GM21390 (cell line): ENCODE data around the gene ROR1.
"Not testable (repeated sequence)": the region's sequence is repeated elsewhere in the genome, so short reads cannot be mapped to it uniquely, and the experiment has no call there.

Experiments used
- ATAC-seq: cut with Tn5 transposase; IDR thresholded peaks from one replicate; pipeline ENCODE4 v1.9.1; 2021; ENCODE audit not compliant: unreplicated experiment

Gene ROR1

GRCh38 chr1:63757334-63757733 lies 16.5 kb upstream of the ROR1 start:
- ATAC-seq = no peak

DNA sequence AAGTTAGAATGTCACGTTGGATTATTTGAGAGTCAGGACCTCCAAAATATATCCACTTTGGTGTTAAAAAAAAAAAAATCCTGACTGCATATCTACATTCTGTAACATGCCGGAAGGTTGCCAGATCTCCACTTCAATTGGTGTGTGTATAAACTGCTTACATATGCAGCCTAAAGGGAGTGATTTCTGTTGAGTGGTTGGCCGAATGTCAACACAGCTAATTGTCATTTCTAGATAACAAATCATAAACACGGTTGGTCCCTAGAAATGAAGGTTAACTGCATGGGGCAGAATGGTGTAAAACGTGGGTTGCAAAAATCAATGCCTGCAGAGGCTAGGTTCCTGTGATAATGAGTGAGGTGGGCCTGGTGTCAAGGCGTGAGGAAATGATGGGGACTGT lies 15.0 kb upstream of the ROR1 start:
- no peak for ATAC-seq

DNA sequence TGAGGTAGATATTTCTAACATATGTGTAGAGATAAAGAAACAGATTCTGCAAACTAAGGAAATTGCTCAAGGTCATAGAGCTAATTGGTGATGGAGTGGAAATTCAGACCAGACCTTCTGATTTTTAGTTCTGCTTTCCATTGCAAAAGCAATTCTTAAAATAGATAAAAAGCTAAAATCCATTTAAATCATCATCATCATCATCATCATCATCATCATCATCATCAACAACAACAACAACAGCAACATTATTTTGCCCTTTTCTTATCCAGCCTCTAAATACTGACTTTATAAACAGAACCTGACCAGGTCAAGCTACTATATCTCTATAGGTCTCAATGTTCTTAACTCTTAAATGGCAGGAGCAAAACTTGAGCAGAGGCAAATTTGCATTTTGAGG lies 14.0 kb upstream of the ROR1 start:
- ATAC-seq = no peak

- ATAC-seq = no peak
These were observed 3.4 kb upstream of the ROR1 start for GRCh38 chr1:63770381-63770780.

DNA sequence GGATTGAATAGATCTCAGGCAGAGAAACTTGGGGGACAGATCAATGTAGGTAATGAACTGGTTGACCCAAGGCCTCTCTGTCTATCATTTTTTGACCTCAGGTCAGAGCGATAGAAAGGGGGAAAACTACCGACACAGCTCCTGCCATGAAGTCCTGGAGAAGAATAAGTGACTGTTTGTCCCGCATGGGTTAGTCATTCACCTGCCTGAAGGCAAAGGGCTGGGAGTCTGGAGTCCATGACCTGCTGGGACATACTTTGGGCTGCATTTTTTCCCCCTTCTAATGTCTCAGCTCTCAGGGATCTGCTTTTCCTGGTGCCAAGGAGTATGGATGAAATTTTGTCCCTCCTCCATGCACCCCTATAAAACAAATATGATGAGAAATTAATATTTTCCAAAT lies 1.6 kb upstream of the ROR1 start:
- no peak for ATAC-seq

DNA sequence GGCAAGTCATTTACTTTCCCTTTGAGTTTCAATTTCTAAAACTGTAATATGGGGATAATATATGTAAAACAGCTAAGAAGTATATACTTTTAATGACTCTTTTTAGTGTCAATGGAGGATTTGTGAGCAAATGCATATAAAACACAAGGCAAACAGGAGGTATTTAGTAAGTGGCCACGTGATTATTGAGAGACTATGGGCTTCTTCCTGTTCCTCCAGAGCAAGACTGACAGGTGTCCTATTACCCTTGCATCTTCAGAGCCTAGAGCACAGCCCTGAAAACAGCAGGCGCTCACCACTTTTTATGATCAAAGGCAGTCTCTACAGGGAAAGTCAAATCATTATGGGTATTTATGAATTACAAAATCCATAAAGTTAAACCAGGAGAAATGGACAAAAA lies 941 bp upstream of the ROR1 start:
- no peak for ATAC-seq

GRCh38 chr1:63773496-63773814 lies 362 bp upstream of the ROR1 start:
- ATAC-seq = peak; percentile 19

DNA sequence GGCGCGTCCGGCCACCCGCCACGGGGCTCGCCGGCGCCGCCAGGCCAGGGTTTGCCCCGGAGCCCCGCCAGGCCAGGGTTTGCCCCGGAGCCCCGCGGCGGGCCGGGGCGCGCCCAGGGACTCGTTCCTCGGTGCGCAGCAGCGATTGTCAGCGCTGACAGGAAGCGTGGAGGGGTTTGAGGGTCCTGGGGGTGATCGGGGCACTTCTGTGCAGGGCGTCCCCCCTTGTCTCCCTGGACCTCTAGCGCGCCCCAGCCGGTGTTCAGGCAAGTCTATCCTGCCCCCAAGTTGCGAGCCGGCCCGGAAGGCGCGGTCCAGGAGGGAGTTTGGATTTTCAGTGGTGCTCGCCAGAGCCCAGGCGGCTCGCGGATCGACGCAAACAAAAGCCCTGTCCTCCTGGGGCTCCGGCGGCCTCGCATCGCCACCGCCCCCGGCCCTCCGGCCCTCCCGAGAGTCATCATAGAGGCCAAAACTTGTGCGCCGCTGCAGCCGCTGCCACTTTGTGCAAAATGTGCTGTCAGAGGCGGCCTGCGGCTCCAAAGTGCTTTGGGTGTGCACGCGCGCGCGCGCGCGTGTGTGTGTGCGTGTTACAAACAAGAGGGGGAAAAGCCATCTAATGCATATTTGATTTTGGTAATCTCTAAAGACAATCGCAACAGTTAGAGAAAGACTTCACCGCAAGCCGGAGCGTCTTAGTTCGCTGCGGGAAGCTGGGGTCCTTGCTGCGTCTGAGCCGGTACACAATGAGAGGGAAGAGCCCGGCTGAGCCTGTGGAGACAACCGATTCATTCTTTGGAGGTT lies 1.0 kb downstream of the ROR1 start:
- ATAC-seq = no peak

DNA sequence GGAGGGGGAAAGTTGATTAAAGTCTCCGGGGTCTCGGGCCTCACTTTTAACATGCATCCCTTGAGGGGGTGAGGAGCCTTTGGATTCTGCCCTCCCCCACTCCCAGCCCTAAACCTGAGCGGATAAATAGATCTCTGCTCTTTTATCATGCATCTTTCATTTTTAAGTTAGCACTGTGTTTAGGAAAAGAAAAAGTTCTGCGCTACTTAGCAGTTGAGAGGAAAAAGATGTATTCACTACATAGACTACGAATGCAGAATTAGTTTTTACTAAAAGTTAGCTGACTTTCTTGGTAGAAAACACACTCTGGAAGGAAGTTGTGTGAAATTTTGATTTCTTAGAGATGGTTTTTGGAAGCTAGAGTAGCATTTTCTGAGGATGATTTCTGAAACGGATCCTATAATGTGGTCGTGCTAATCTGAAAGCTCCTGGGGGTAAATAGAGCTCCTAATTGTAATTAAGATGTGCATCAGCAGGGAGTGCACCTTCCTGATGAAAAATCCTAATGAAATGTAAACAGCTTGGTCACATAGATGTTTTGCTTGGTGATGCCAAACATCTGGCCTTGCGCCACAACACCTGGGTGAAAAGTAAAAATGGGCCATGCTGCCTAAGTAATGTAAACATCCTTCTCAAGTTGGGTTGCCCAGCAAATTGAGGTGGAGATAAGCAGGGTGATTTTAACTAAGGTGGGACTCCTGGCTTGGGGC lies 1.8 kb downstream of the ROR1 start:
- no peak for ATAC-seq

DNA sequence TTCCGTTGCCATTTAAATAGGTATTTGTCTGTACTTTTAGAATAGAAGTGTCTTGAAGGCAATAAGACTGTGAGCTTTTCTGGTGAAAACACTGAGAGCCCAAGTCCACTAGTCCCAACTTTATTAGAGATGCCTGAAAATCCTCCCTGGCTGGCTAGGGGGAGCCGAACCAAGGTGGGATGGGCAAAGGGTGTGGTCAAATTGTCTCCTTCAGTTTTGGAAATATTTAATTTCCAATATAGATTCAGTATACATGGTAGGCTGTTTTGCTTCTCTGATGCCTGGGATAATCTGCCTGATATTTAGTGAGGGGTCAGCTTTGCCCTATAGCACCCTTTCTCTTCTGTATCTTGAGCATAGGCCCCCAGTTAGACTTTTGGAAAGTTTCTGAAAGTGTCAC lies 3.5 kb downstream of the ROR1 start:
- no peak for ATAC-seq

DNA sequence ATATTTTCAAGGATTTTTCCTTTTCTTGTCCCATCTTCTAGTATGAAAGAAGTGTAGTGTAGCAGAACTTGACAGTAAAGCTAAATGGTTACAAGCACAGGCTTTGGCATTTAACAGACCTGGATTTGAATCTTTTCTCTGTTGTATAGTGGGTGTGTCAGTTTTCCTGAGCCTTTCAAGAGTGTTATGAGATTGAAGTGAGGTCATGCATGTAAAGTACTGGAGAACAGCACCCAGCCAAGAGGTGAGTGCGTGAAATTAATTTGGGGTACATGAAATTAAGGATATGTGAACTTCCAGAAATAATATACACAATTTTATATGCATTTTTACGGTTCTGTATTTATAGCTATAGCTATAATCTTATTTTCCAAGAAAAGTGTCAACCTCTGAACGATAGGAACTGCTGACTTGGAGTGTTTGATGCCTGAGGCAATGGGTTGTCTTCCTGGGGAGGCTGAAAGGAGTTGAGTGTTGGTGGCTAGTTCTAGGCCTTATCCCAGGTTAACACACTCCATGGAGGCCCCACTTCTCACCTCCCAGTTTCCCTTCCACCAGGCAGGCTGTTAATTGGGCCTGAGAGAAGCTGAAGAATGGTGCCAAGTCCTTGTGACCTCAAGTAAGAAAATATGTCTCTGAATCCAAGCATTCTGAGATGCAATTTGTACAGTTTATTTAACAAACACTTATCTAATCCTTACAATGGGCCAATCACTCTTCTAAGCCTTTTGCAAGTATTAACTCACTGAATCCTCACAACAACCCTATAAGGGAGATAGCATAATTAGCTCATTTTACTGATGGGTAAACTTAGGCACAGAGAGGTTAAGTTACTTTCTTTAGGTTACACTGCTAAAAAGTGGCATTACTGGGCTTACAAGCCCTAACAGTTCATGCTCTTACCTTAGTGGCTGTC lies 4.4 kb downstream of the ROR1 start:
- ATAC-seq = no peak

GRCh38 chr1:63779338-63780211 lies 5.8 kb downstream of the ROR1 start:
- ATAC-seq = no peak

DNA sequence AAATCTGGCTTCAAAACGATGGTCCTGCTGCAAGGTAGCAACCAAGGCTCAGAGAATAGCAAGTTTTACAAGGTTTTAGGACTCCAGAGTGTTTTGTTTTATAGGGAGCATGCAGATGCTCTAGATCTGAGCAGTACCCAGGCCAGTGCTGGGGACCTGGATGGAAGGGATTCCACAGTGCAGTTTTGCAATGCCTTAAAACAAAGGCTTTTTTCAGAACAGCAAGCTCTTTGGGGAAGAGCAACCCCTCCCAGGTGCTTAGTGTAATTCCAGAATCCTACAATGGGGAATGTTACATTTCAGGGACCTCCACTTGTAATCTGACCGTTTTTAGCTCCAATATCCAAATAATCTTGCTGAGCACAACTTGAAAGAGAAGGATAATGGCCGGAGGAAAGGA lies 6.7 kb downstream of the ROR1 start:
- no peak for ATAC-seq

- ATAC-seq = no peak
These were observed 9.2 kb downstream of the ROR1 start for GRCh38 chr1:63782982-63783381.

- ATAC-seq = no peak
These were observed 10.3 kb downstream of the ROR1 start for GRCh38 chr1:63784083-63784482.

DNA sequence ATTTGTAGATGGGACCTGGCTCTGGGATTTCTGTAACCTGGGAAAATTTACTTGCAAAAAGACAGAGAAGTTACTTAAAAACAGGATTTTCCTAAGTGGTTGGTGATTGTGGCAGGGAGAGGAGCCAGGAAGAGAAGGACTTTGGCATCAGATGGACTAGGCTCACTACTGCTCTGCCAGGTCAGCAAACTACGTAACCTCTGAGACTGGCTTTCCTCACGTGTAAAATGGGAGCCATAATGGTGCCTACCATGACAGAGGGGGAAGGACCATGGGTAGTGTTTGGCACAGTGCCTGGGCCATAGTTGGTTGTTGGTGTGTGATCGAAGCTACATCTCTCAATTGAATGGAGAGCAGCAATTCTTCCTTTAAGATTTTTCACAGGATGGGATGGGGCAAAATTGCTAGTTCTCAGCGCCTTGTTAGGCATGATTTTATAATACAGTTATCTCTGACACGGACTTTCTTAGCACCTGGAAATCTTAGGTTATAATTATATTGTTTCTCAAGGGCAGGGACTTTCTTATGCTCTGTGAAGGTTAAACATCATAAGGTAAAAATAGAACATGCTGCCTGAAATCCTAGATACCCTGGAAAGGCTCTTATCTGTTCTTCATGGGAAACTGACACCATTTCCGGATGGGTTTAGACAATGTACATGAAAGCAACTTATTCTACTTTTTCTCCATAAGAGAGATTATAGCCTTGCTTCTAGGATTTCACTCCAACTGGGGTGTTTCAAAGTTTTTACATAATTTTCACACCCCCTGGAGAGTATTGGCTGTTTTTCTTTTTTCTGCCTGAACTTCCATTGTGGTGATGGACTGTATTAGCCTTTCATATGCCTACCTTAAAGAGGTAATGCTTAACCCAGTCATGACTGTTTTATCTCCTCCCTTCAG lies 10.9 kb downstream of the ROR1 start:
- ATAC-seq = no peak

GRCh38 chr1:63787270-63787669 lies 13.5 kb downstream of the ROR1 start:
- ATAC-seq = not testable (repeated sequence)

GRCh38 chr1:63787875-63788274 lies 14.1 kb downstream of the ROR1 start:
- ATAC-seq = no peak

GRCh38 chr1:63789856-63790605 lies 16.2 kb downstream of the ROR1 start:
- ATAC-seq = no peak
